ENCODE measurements around the gene CD109. TPM values are rescaled to one million over a fixed set of nuclear protein-coding genes. Genes with fewer than 3 reads are reported as not detected.
"Not testable (repeated sequence)": the region's sequence is repeated elsewhere in the genome, so short reads cannot be mapped to it uniquely, and the experiment has no call there.

The CD109 gene
- total RNA-seq, 4 donors from 2014 or later = 1.4 to 3.2 (median 2.2) TPM

DNA sequence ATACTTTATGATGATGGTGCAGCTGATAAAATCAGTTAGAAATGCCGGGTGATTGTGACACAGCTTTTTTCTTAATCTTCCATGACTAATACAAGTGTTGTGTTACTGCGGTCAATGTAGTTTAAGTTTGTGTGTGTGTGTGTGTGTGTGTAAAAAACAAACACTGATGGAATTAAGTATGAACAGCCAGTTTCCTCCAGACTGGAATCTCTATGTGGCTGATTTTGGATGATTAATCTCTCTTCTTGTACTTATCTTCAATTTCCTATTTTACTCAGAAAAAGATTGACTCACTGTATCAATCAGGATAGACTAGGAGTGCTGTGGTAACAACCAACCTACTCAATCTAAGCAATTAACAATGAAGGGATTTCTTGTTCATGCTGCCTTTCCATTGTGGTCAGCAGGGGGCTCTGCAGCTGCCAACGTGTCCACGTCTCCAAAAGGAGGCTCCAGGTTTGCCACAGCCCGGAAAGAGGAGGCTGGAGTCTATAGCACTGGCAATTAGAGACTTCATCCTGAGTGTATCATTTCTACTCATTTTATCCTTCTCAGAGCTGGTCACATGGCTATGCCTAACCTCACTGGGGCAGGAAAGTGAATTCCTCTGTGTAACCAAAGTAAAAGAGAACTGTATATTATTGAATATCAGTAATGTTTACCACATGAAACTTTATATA is 107.7 kb downstream of the CD109 start:
- Histone ChIP-seq H3K27ac (no peak overlapping the region), H3K27me3 (no peaks in the 10 kb centered on the region), H3K9me3 (no peaks in the 10 kb centered on the region), H3K4me1 (no peaks in the 10 kb centered on the region), H3K4me3 (no peak overlapping the region), H3K36me3 (no peaks in the 10 kb centered on the region)
- DNase-seq = no peak
- TF ChIP-seq POLR2A (IDR thresholded peaks at IDR 0.05) = no peak
- TF ChIP-seq, protein P1, sequence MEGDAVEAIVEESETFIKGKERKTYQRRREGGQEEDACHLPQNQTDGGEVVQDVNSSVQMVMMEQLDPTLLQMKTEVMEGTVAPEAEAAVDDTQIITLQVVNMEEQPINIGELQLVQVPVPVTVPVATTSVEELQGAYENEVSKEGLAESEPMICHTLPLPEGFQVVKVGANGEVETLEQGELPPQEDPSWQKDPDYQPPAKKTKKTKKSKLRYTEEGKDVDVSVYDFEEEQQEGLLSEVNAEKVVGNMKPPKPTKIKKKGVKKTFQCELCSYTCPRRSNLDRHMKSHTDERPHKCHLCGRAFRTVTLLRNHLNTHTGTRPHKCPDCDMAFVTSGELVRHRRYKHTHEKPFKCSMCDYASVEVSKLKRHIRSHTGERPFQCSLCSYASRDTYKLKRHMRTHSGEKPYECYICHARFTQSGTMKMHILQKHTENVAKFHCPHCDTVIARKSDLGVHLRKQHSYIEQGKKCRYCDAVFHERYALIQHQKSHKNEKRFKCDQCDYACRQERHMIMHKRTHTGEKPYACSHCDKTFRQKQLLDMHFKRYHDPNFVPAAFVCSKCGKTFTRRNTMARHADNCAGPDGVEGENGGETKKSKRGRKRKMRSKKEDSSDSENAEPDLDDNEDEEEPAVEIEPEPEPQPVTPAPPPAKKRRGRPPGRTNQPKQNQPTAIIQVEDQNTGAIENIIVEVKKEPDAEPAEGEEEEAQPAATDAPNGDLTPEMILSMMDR (IDR thresholded peaks at IDR 0.05) = peak in 2 of 6 experiments; percentile 9 to 14

DNA sequence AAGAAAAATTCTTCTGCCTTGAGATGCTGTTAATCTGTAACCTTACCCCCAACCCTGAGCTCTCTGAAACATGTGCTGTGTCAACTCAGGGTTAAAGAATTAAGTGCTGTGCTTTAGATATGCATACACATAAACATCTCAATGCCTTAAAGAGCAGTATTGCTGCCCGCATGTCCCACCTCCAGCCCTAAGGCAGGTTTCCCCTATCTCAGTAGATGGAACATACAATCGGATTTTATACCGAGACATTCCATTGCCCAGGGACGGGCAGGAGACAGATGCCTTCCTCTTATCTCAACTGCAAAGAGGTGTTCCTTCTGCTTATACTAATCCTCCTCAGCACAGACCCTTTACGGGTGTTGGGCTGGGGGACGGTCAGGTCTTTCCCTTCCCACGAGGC is 109.2 kb downstream of the CD109 start:
- not testable (repeated sequence) for H3K27ac ChIP-seq, H3K4me3 ChIP-seq, H3K4me1 ChIP-seq, H3K36me3 ChIP-seq, H3K9me3 ChIP-seq, H3K27me3 ChIP-seq, DNase-seq

DNA sequence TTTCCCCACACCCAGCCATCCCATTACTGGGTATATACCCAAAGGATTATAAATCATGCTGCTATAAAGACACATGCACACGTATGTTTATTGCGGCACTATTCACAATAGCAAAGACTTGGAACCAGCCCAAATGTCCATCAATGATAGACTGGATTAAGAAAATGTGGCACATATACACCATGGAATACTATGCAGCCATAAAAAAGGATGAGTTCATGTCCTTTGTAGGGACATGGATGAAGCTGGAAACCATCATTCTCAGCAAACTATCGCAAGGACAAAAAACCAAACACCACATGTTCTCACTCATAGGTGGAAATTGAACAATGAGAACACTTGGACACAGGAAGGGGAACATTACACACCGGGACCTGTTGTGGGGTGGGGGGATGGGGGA is 110.0 kb downstream of the CD109 start:
- not testable (repeated sequence) for DNase-seq, H3K9me3 ChIP-seq, H3K4me3 ChIP-seq, H3K27ac ChIP-seq, H3K4me1 ChIP-seq, H3K27me3 ChIP-seq, H3K36me3 ChIP-seq

DNA sequence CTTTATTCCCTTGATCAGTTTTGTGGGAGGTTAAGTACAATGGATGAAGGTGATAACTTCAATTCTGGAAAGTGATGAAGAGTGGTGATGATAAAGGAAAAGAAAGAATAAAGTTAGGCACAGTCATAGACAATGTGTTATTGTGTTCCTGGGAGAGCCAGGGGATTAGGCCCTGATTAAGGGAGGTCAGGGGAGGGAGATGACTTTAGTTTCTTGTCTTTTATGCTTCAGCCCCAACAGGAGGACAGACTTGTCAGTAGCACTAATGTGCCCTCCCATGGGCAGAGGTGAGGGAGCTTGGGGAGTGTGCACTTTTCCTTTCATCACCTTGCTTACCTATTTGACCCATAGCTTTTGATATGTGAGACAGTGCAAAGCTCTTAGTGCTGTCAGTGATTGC is 115.7 kb downstream of the CD109 start:
- Histone ChIP-seq H3K9me3 (no peaks in the 10 kb centered on the region), H3K4me1 (no peaks in the 10 kb centered on the region), H3K4me3 (no peak overlapping the region), H3K27ac (no peak overlapping the region), H3K36me3 (no peaks in the 10 kb centered on the region), H3K27me3 (no peaks in the 10 kb centered on the region)
- no peak for DNase-seq
- TF ChIP-seq, protein P1 (IDR thresholded peaks at IDR 0.05) = no peak
- no peak for TF ChIP-seq POLR2A (IDR thresholded peaks at IDR 0.05)

DNA sequence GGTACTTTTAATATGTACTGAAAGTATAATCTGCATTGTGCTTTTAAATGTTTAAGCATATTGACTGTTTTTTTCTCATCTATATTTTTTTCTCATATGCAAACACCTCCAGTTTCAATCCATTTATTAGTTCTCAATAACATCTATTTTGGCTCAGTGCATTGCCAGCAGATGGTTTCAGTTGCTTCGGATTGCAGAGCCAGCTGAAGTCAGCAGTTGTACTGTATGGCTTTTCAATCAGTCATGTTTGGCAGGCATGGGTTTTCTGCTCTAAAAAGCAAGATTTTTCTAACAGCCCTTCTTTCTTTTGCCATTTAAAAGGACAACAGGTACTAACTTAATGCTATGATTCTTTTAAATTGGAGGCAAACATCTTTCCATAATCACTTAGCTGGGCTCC is 121.2 kb downstream of the CD109 start:
- TF ChIP-seq POLR2A (IDR thresholded peaks at IDR 0.05) = no peak

DNA sequence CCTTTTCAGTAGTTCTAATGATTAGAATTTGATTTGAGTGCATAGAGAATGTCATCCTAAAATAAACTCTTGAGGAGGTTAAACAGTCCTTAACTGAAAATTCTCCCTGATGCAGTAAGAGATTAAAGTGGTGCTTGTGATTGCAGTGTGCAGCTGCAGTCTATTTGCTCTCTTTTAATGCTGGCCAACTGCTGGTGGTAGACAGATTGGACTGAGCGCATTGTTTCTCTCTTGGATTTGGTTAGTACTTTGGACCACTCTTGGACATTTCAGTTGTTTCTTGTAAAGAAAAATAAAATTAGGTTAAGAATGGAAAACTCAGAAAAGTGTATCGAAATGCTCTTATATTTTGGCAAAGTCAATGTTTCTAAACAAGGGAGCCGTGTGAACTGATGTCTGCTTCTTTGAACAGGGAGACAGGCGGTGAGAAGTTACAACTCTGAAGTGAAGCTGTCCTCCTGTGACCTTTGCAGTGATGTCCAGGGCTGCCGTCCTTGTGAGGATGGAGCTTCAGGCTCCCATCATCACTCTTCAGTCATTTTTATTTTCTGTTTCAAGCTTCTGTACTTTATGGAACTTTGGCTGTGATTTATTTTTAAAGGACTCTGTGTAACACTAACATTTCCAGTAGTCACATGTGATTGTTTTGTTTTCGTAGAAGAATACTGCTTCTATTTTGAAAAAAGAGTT is 127.2 kb downstream of the CD109 start:
- H3K4me3 ChIP-seq = no peak overlapping the region
- no peak for TF ChIP-seq POLR2A (IDR thresholded peaks at IDR 0.05)
- TF ChIP-seq, protein P1 (IDR thresholded peaks at IDR 0.05) = no peak
- no peak for DNase-seq
- H3K27ac ChIP-seq = peak overlapping the region in 1 of 4 donors; percentile 7
- no peaks in the 10 kb centered on the region for H3K27me3 ChIP-seq
- no peaks in the 10 kb centered on the region for H3K36me3 ChIP-seq
- no peaks in the 10 kb centered on the region for H3K9me3 ChIP-seq
- no peaks in the 10 kb centered on the region for H3K4me1 ChIP-seq

More for the DNA sequence above, 121.2 kb downstream of the CD109 start:
- Histone ChIP-seq H3K4me3 (no peak overlapping the region), H3K4me1 (no peaks in the 10 kb centered on the region), H3K27me3 (no peaks in the 10 kb centered on the region), H3K27ac (no peak overlapping the region), H3K36me3 (no peaks in the 10 kb centered on the region), H3K9me3 (no peaks in the 10 kb centered on the region)
- no peak for DNase-seq

DNA sequence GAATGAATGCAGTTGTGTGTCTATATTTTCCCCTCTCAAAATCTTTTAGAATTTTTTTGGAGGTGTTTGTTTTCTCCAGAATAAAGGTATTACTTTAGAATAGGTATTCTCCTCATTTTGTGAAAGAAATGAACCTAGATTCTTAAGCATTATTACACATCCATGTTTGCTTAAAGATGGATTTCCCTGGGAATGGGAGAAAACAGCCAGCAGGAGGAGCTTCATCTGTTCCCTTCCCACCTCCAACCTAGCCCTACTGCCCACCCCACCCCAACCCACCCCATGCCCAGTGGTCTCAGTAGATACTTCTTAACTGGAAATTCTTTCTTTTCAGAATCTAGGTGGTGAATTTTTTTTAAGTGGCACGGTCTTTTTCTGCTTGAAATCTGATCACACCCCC is 127.8 kb downstream of the CD109 start:
- DNase-seq = no peak
- no peak for TF ChIP-seq POLR2A (IDR thresholded peaks at IDR 0.05)
- TF ChIP-seq, protein P1 (IDR thresholded peaks at IDR 0.05) = no peak
- no peaks in the 10 kb centered on the region for H3K4me1 ChIP-seq

More for the DNA sequence above, 127.8 kb downstream of the CD109 start:
- H3K36me3 ChIP-seq = no peaks in the 10 kb centered on the region
- H3K27ac ChIP-seq = no peak overlapping the region
- no peak overlapping the region for H3K4me3 ChIP-seq
- no peaks in the 10 kb centered on the region for H3K27me3 ChIP-seq
- no peaks in the 10 kb centered on the region for H3K9me3 ChIP-seq
